ENCODE measurements around the gene CPED1.

DNA sequence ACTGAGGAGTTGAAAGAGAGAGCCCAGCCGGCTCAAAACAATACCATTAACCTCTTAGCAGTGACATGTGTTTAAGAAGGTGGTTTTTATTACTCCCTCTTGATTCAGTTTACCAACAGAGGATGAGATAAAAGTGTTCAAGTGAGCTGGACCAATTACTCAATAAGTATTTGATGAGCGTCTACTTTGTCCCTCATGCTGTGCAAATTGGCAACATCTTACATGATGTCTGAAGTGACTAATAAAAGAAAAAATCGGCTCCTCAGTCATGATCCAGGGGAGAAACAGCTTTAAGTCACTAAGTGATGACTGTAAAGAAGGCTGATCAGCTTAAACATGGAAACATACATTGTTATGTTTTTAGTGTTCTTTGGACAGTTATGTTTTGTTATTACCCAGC is 348.1 kb downstream of the CPED1 start:
- TF ChIP-seq, protein P1, sequence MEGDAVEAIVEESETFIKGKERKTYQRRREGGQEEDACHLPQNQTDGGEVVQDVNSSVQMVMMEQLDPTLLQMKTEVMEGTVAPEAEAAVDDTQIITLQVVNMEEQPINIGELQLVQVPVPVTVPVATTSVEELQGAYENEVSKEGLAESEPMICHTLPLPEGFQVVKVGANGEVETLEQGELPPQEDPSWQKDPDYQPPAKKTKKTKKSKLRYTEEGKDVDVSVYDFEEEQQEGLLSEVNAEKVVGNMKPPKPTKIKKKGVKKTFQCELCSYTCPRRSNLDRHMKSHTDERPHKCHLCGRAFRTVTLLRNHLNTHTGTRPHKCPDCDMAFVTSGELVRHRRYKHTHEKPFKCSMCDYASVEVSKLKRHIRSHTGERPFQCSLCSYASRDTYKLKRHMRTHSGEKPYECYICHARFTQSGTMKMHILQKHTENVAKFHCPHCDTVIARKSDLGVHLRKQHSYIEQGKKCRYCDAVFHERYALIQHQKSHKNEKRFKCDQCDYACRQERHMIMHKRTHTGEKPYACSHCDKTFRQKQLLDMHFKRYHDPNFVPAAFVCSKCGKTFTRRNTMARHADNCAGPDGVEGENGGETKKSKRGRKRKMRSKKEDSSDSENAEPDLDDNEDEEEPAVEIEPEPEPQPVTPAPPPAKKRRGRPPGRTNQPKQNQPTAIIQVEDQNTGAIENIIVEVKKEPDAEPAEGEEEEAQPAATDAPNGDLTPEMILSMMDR (IDR thresholded peaks at IDR 0.05) = no peak
- no peak for TF ChIP-seq POLR2A (IDR thresholded peaks at IDR 0.05)

All from tibial nerve (tissue), 3 donors.